Epithelial cell of esophagus (primary cell): ENCODE data around the gene SLC4A2.
A peak's percentile ranks its signal among the peaks of the same experiment; 100 is the strongest.

Experiments
- DNase-seq: peaks from one replicate; pipeline ENCODE4 v3.0.0; 2010; ENCODE audit warnings: low read depth
- H3K4me3 ChIP-seq: 2 replicates; pipeline ENCODE4 v1.5.1; 2011; ENCODE audit warnings: mild to moderate bottlenecking, low read length, control low read depth
- TF ChIP-seq, protein P1 (sequence below): IDR thresholded peaks from 2 replicates; pipeline ENCODE4 v1.5.1; 2011; ENCODE audit warnings: low read depth, mild to moderate bottlenecking, low read length, control low read depth, inconsistent platforms; ENCODE audit not compliant: insufficient read depth; ENCODE audit errors: missing control alignments

Gene SLC4A2

DNA sequence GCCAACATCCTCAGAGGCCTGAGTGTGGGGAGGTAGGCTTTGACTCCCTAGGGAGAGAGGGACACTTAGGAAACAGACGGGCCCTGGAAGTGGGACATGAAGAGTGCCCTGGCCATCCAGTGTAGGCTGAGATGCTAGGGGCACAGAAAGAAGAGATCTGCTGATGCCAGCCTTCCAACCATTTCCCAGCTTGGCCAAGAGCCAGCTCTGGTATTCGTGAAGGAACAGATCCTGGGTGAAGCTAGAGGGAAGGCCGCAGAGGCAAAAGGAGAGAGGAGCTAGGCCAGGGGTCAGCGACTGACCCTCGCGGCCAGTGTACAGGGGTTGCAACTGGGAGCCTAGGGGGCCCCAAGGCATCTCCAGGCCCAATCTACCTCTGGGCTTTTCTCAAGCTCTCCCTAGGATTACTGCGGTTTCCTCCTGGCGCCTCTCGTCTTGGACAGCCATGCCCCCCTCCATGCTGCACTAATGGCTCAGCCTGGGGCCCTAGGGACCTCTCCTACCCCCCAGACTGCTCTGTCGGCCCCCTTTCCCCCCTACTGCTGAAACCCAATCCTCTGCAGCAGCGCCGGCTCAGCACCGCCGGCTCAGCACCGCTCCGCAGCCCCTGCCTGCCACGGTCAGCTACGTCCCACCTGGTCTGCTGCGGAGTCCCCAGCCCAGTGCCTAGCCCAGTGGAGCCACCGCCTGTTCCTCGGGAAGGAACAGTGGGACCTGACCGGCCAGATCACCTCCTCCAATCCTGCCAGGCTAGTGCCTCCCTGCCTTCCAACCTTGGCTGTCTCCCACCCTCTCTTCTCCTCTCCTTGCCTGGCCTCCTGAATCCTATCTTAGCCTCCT is 11.2 kb upstream of the SLC4A2 start, which contains the start of gene ASIC3:
Gene ASIC3 (plus strand): TSS at position 556 of the 840 bp plus-strand sequence. CDS start 355 bp downstream, outside the sequence.
- H3K4me3 ChIP-seq: no peak within 1 kb of the TSS
- TF ChIP-seq, protein P1, sequence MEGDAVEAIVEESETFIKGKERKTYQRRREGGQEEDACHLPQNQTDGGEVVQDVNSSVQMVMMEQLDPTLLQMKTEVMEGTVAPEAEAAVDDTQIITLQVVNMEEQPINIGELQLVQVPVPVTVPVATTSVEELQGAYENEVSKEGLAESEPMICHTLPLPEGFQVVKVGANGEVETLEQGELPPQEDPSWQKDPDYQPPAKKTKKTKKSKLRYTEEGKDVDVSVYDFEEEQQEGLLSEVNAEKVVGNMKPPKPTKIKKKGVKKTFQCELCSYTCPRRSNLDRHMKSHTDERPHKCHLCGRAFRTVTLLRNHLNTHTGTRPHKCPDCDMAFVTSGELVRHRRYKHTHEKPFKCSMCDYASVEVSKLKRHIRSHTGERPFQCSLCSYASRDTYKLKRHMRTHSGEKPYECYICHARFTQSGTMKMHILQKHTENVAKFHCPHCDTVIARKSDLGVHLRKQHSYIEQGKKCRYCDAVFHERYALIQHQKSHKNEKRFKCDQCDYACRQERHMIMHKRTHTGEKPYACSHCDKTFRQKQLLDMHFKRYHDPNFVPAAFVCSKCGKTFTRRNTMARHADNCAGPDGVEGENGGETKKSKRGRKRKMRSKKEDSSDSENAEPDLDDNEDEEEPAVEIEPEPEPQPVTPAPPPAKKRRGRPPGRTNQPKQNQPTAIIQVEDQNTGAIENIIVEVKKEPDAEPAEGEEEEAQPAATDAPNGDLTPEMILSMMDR: no peak
- DNase-seq: no peak

DNA sequence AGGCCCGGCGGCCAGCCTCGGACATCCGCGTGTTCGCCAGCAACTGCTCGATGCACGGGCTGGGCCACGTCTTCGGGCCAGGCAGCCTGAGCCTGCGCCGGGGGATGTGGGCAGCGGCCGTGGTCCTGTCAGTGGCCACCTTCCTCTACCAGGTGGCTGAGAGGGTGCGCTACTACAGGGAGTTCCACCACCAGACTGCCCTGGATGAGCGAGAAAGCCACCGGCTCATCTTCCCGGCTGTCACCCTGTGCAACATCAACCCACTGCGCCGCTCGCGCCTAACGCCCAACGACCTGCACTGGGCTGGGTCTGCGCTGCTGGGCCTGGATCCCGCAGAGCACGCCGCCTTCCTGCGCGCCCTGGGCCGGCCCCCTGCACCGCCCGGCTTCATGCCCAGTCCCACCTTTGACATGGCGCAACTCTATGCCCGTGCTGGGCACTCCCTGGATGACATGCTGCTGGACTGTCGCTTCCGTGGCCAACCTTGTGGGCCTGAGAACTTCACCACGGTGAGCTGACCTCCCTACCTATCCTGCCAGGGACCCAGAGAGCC is 10.4 kb upstream of the SLC4A2 start:
- TF ChIP-seq, protein P1: no peak
- no peak overlapping the region for H3K4me3 ChIP-seq
- DNase-seq: no peak

DNA sequence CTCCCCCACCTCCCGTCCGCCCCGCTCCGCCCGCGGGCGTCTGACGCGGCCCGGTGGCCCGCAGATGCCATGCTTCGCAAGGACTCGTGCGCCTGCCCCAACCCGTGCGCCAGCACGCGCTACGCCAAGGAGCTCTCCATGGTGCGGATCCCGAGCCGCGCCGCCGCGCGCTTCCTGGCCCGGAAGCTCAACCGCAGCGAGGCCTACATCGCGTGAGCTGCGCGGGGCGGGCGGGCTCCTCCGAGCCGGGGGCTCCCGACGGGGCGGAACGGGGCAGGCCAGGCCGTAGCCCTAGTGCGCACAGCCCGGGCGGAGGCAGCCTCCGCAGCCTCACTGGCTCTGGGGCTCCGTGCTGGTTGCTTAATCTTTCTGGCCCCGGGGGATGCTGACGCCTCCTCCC is 8.3 kb upstream of the SLC4A2 start:
- no peak overlapping the region for H3K4me3 ChIP-seq
- peak; percentile 84 for DNase-seq
- TF ChIP-seq, protein P1: no peak

DNA sequence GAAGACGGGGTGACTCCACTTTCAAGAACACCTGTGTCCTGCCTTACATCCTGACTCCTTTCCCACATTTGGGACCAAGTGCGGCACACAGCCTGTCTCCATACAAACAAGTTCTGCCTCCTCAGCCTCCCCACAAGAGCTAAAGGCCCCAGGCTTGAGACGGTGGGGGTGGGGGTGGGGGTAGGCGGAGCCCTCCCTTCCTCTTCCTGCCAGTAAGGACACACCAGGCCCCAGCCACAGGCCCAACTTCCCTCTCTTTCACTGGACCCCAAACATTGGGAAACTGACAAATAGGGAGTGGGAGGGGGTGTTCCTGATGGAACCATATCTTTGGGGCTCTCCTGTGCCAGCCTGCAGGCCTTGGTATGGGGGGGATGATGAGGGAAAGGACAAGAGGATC is 6.3 kb upstream of the SLC4A2 start:
- DNase-seq: no peak
- TF ChIP-seq, protein P1: no peak

DNA sequence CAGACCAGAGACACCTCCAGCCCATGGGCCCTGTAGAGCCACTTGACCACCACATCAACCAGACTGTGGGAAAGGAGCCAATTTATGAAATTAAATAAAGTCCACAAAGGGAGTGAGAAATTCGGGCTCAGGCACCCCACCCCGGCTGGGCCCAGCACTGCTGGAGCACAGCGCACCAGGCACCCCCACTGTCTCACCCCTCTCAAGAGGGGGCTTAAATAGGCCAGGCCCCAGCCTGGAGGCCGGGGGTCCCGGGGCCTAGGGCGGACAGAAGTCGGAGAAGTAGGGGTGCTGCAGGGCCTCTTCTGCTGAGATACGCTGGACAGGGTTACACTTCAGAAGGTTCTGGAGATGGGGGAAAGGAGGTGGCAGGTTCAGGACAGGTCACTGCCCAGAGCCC is 5.6 kb upstream of the SLC4A2 start:
- H3K4me3 ChIP-seq: no peak overlapping the region
- no peak for DNase-seq
- TF ChIP-seq, protein P1: no peak

More for the DNA sequence above, 6.3 kb upstream of the SLC4A2 start:
- H3K4me3 ChIP-seq: no peak overlapping the region

DNA sequence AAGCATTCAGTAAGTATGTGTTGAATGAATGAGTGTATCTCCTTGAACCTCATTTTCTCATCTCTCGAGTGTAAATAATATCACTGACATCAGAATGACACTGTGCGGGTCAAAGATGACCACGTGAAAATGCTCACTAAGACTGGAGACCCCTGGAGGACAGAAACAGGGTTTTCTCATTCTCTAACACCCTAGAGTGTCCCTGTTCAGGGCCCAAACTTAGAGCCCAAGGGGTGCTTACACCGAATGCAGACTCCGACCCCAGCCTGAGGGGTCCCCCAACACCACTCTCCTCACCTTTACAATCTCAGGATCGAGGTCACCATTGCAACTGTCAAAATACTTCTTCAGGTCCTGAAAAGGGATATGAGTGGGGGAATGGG is 3.1 kb upstream of the SLC4A2 start:
- TF ChIP-seq, protein P1: no peak
- DNase-seq: no peak
- H3K4me3 ChIP-seq: no peak overlapping the region
